Suprapubic skin (tissue), 4 donors: ENCODE data around the gene MLPH.

Source experiments
- CTCF ChIP-seq, 2 donors: fragments of 200-600 bp in 1 of 2; fragments of 450-650 bp in 1 of 2; sonication (generic) in 1 of 2; IDR thresholded peaks; one replicate each; pipeline ENCODE4 v1.5.1; 2016 to 2019; ENCODE audit warnings: antibody characterized with exemption in 2 of 2, mild to moderate bottlenecking in 1 of 2, moderate library complexity in 1 of 2
- POLR2A ChIP-seq, 2 donors: fragments of 450-650 bp; IDR thresholded peaks; one replicate each; pipeline ENCODE4 v1.6.1; 2017; ENCODE audit warnings: antibody characterized with exemption in 2 of 2, mild to moderate bottlenecking in 2 of 2, moderate library complexity in 2 of 2
- POLR2AphosphoS5 ChIP-seq, 3 donors: sonication (generic); formaldehyde crosslinking; IDR thresholded peaks; one replicate each; pipeline ENCODE4 v1.6.1; 2017; ENCODE audit warnings: antibody characterized with exemption in 3 of 3

- TF ChIP-seq CTCF (IDR thresholded peaks at IDR 0.05) (no peak), POLR2A (IDR thresholded peaks at IDR 0.05) (no peak), POLR2AphosphoS5 (IDR thresholded peaks at IDR 0.05) (no peak)
These were observed 20.5 kb downstream of the MLPH start for GRCh38 chr2:237507512-237507911.
